ENCODE measurements around the gene DACH1. TPM values are rescaled to one million over a fixed set of nuclear protein-coding genes. Genes with fewer than 3 reads are reported as not detected.

Gene DACH1
- total and polyA plus RNA-seq, 9 of the 15 experiments (the other 6 are each of a cell fraction or from before 2014, with no cell fraction given) = 0.04 to 0.07 (median 0.04) TPM; not detected in 2

DNA sequence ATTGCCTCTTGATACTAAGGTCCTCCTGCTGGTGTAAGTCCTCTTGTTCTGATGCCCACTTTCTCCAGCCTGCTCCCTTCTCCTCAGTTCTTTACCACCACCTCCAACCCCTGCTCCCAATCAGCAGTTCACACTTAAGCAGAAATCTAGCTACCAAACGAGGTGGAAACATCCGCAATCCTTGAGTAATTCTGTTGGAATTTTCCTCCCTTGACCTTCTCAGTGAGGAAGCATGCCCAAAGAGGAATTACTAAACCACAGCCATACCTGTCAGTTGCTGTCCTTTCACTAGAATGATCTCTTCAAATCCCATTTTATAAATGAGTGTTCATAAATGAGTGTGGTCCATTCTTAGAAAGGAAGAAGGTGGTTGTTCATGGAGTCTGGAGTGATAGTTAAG lies 289.9 kb downstream of the DACH1 start:
- H3K9me1 ChIP-seq (ENCODE audit: control insufficient read depth, insufficient read depth, low read length) = no peaks in the 10 kb centered on the region
- H3K4me1 ChIP-seq (replicated peaks in 1 of 2; ENCODE audit: control insufficient read depth in 2 of 2, insufficient read depth in 2 of 2, low read length in 2 of 2) = no peaks in the 10 kb centered on the region
- FAIRE-seq (no peak), ATAC-seq (no peak), DNase-seq (ENCODE audit: extremely low read depth in 1 of 4, low spot score in 3 of 4) (no peak)
- no peak overlapping the region for H3K4me2 ChIP-seq (ENCODE audit: insufficient read depth, low read length)
- intact Hi-C loops (cut with micrococcal nuclease) (no loop called here), in situ Hi-C loops (cut with MboI) (no loop called here)
- no TSS peak for BruUV-seq (replicated peaks)
- no peak overlapping the region for H3K9ac ChIP-seq (ENCODE audit: insufficient read depth in 1 of 2, low read depth in 2 of 2, low read length in 2 of 2)
- CTCF ChIA-PET (ENCODE audit: low intra/inter-chr PET ratio) = no interaction called here
- no peaks in the 10 kb centered on the region for H3K9me3 ChIP-seq (replicated peaks; ENCODE audit: control insufficient read depth, insufficient read depth, low read depth, low read length)
- H4K20me1 ChIP-seq (replicated peaks; ENCODE audit: control insufficient read depth, insufficient read depth, low read length) = no peaks in the 10 kb centered on the region
- POLR2A ChIA-PET = no interaction called here
- no peaks in the 10 kb centered on the region for H3K36me3 ChIP-seq (ENCODE audit: control insufficient read depth, insufficient read depth, low read length)
- H3K27me3 ChIP-seq (ENCODE audit: control insufficient read depth in 2 of 2, insufficient read depth in 2 of 2, low read length in 2 of 2) = no peaks in the 10 kb centered on the region
- WGBS (ENCODE audit: insufficient coverage, low coverage, missing lambda C conversion rate) = 0% methylated on average over 2 of the region's 2 CpGs
- no peak for TF ChIP-seq ZBTB17 (CRISPR knock-in tag; IDR thresholded peaks at IDR 0.05)
- no peaks in the 10 kb centered on the region for H3K79me2 ChIP-seq (ENCODE audit: control insufficient read depth, insufficient read depth, low read length)
- H3K27ac ChIP-seq (ENCODE audit: extremely low read depth, low read depth, low read length) = no peak overlapping the region
- no peak overlapping the region for H3K4me3 ChIP-seq
- no peak overlapping the region for H2AFZ ChIP-seq (ENCODE audit: low read depth, low read length)

DNA sequence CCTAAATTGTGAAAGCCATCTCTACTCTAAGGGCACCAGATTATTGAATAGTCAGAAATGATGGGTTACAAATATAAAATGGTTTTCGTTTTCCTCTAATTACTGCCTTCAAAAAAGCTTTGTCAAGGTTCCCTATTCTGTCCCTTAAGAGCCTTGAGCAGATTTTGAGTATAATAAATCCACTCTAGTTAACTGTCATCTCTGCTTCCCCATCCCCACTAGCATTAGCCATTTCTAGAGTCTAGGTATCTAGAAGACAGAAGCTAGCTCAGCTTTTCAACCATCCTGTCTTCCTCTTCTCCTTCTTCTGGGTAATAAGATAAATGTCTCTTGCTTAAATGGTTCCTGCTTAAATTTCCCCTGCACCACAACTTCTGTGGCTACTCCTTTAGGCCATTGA lies 290.4 kb downstream of the DACH1 start:
- Histone ChIP-seq H3K79me2 (ENCODE audit: control insufficient read depth, insufficient read depth, low read length) (no peaks in the 10 kb centered on the region), H4K20me1 (replicated peaks; ENCODE audit: control insufficient read depth, insufficient read depth, low read length) (no peaks in the 10 kb centered on the region), H3K4me1 (replicated peaks in 1 of 2; ENCODE audit: control insufficient read depth in 2 of 2, insufficient read depth in 2 of 2, low read length in 2 of 2) (no peaks in the 10 kb centered on the region), H3K36me3 (ENCODE audit: control insufficient read depth, insufficient read depth, low read length) (no peaks in the 10 kb centered on the region), H3K4me3 (no peak overlapping the region), H3K9ac (ENCODE audit: insufficient read depth in 1 of 2, low read depth in 2 of 2, low read length in 2 of 2) (no peak overlapping the region), H3K9me3 (replicated peaks; ENCODE audit: control insufficient read depth, insufficient read depth, low read depth, low read length) (no peaks in the 10 kb centered on the region), H3K9me1 (ENCODE audit: control insufficient read depth, insufficient read depth, low read length) (no peaks in the 10 kb centered on the region), H3K27ac (ENCODE audit: extremely low read depth, low read depth, low read length) (no peak overlapping the region), H2AFZ (ENCODE audit: low read depth, low read length) (no peak overlapping the region), H3K27me3 (ENCODE audit: control insufficient read depth in 2 of 2, insufficient read depth in 2 of 2, low read length in 2 of 2) (no peaks in the 10 kb centered on the region), H3K4me2 (ENCODE audit: insufficient read depth, low read length) (no peak overlapping the region)
- intact Hi-C loops (cut with micrococcal nuclease) (no loop called here), in situ Hi-C loops (cut with MboI) (no loop called here)
- ATAC-seq = no peak
- DNase-seq (ENCODE audit: extremely low read depth in 1 of 4, low spot score in 3 of 4) = no peak
- BruUV-seq (replicated peaks) = no TSS peak
- whole genome bisulfite sequencing (ENCODE audit: insufficient coverage, low coverage, missing lambda C conversion rate) = 0% methylated on average over 1 of the region's 1 CpG
- ChIA-PET CTCF (ENCODE audit: low intra/inter-chr PET ratio) (no interaction called here), POLR2A (interaction anchor here (0.5 kb wide), 1 partner anchor 1355 kb away, joined by 3 read pairs; no protein-coding TSS in a partner anchor)
- TF ChIP-seq, protein P1, sequence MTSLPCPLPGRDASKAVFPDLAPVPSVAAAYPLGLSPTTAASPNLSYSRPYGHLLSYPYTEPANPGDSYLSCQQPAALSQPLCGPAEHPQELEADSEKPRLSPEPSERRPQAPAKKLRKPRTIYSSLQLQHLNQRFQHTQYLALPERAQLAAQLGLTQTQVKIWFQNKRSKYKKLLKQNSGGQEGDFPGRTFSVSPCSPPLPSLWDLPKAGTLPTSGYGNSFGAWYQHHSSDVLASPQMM (CRISPR knock-in tag; IDR thresholded peaks at IDR 0.05) = no peak
- TF ChIP-seq SIX5 (IDR thresholded peaks at IDR 0.05; ENCODE audit: borderline replicate concordance in 1 of 2, insufficient read depth in 1 of 2, low read depth in 1 of 2, low read length in 2 of 2) = no peak
- TF ChIP-seq, protein P2, sequence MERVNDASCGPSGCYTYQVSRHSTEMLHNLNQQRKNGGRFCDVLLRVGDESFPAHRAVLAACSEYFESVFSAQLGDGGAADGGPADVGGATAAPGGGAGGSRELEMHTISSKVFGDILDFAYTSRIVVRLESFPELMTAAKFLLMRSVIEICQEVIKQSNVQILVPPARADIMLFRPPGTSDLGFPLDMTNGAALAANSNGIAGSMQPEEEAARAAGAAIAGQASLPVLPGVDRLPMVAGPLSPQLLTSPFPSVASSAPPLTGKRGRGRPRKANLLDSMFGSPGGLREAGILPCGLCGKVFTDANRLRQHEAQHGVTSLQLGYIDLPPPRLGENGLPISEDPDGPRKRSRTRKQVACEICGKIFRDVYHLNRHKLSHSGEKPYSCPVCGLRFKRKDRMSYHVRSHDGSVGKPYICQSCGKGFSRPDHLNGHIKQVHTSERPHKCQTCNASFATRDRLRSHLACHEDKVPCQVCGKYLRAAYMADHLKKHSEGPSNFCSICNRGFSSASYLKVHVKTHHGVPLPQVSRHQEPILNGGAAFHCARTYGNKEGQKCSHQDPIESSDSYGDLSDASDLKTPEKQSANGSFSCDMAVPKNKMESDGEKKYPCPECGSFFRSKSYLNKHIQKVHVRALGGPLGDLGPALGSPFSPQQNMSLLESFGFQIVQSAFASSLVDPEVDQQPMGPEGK (CRISPR knock-in tag; IDR thresholded peaks at IDR 0.05; ENCODE audit: borderline replicate concordance) = no peak
- no peak for TF ChIP-seq ZNF76 (CRISPR knock-in tag; IDR thresholded peaks at IDR 0.05; ENCODE audit: borderline replicate concordance)
- FAIRE-seq = no peak

Measured in K562 (cell line).